OCI-LY7 (cell line): Measurements from ENCODE around the gene ZNF516. TPM values are rescaled to one million over a fixed set of nuclear protein-coding genes. Genes with fewer than 3 reads are reported as not detected.
A peak's percentile ranks its signal among the peaks of the same experiment; 100 is the strongest.

Source experiments
- BruUV-seq: library from RNA; stranded (reverse); fragments of 400-500 nt; replicated peaks from 2 replicates; lab custom pipeline; 2021; lab: Mats Ljungman, UMichigan
- CTCF ChIA-PET: fragments of 300-600 bp; sonication (Branson Sonifier 250); formaldehyde crosslinking; loops from one replicate; lab custom pipeline; 2022; ENCODE audit warnings: antibody characterized with exemption; ENCODE audit not compliant: unreplicated experiment; lab: Charles Lee
- POLR2A ChIA-PET: fragments of 300-600 bp; sonication (Branson Sonifier 250); formaldehyde crosslinking; loops from one replicate; lab custom pipeline; 2022; ENCODE audit warnings: antibody characterized with exemption; lab: Charles Lee
- DNase-seq: peaks from one replicate; pipeline ENCODE4 v3.0.0-alpha.2; 2015; ENCODE audit warnings: low spot score
- H2AFZ ChIP-seq: fragments of 200-600 bp; sonication (generic), shearing (Covaris generic); 2 replicates; pipeline ENCODE4 v1.6.1; 2014; ENCODE audit warnings: mild to moderate bottlenecking, antibody characterized with exemption, low read length, moderate library complexity
- H3K27ac ChIP-seq: fragments of 200-600 bp; sonication (generic); 2 replicates; pipeline ENCODE4 v1.5.1; 2014; ENCODE audit warnings: mixed run types, low read depth, mild to moderate bottlenecking, moderate library complexity, low read length, inconsistent platforms; ENCODE audit not compliant: poor library complexity, severe bottlenecking
- H3K36me3 ChIP-seq: fragments of 200-600 bp; sonication (generic); 2 replicates; pipeline ENCODE4 v1.6.1; 2014; ENCODE audit warnings: mild to moderate bottlenecking, antibody characterized with exemption, low read length, moderate library complexity, mixed read lengths; ENCODE audit not compliant: insufficient read depth
- H3K4me1 ChIP-seq: fragments of 200-600 bp; sonication (generic); 2 replicates; pipeline ENCODE4 v1.5.1; 2014; ENCODE audit warnings: mild to moderate bottlenecking, low read length; ENCODE audit not compliant: insufficient read depth, poor library complexity, severe bottlenecking
- H3K4me2 ChIP-seq: fragments of 200-600 bp; sonication (generic); 2 replicates; pipeline ENCODE4 v1.6.1; 2014; ENCODE audit warnings: mild to moderate bottlenecking, low read length
- H3K4me3 ChIP-seq: fragments of 200-600 bp; sonication (generic); 2 replicates; pipeline ENCODE4 v1.5.1; 2014; ENCODE audit warnings: mild to moderate bottlenecking, low read depth, low read length; ENCODE audit not compliant: poor library complexity, severe bottlenecking
- H3K79me2 ChIP-seq: fragments of 200-600 bp; sonication (generic); 2 replicates; pipeline ENCODE4 v1.6.1; 2016; ENCODE audit warnings: low read depth, mild to moderate bottlenecking, low read length, moderate library complexity, mixed read lengths; ENCODE audit not compliant: insufficient read depth
- H3K9me2 ChIP-seq: fragments of 200-600 bp; sonication (generic); 2 replicates; pipeline ENCODE4 v1.6.1; 2016; ENCODE audit warnings: mild to moderate bottlenecking, low read length, mixed read lengths; ENCODE audit not compliant: insufficient read depth
- H3K9me3 ChIP-seq: fragments of 200-600 bp; sonication (generic); 2 replicates; pipeline ENCODE4 v1.6.1; 2014; ENCODE audit warnings: mild to moderate bottlenecking, mixed run types, low read length, mixed read lengths
- H4K20me1 ChIP-seq: fragments of 200-600 bp; sonication (generic); 2 replicates; pipeline ENCODE4 v1.6.1; 2014; ENCODE audit warnings: mild to moderate bottlenecking, antibody characterized with exemption, low read length, moderate library complexity, mixed read lengths; ENCODE audit not compliant: insufficient read depth
- EZH2phosphoT487 ChIP-seq: fragments of 200-600 bp; sonication (generic); IDR thresholded peaks from 2 replicates; pipeline ENCODE4 v1.6.1; 2018; ENCODE audit warnings: low read depth, borderline replicate concordance, mild to moderate bottlenecking, mixed run types, antibody characterized with exemption, low read length, moderate library complexity, mixed read lengths
- intact Hi-C: fragments of 100-400 bp; cut with micrococcal nuclease; formaldehyde crosslinking; loops from one replicate; pipeline ENCODE4 v1.10.0; 2022; ENCODE audit not compliant: unreplicated experiment
- total RNA-seq, 2 experiments: library from RNA; depleted of rRNA in 1 of 2; stranded (reverse); fragments of >200 nt in 1 of 2; shearing (Covaris generic) in 1 of 2; gene quantifications; 2 replicates each; pipeline ENCODE4 v1.2.3, GENCODE V29; 2014 to 2022
- TF ChIP-seq, protein P1 (sequence below): fragments of 200-600 bp; sonication (generic); conservative IDR thresholded peaks from 2 replicates; pipeline ENCODE4 v1.5.1; 2014; ENCODE audit warnings: mild to moderate bottlenecking, antibody characterized with exemption, low read length, moderate library complexity, mixed read lengths

Gene ZNF516
- total RNA-seq, 2 experiments from 2014 or later: 16.2 to 32.3 TPM

DNA sequence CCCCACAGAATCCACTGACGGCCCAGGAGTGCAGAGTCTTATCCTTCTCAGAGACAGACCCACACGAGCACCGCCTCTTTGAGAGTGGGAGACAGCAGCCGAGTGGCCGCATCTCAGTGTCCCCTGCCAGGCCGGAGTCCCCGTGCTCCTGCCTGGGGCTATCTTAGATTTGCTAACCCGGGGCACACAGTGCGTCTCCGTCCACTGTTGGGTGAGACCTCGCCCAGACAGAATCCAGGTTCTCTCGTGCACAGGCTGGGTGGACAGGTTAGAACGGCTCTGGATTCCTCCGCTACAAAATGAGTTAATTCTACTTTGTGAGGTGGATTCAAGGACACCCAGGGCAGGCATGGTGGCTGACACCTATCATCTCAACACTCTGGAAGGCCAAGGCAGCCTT is 88.3 kb downstream of the ZNF516 start:
- no peak for TF ChIP-seq EZH2phosphoT487
- intact Hi-C loops: no loop called here
- CTCF ChIA-PET: no interaction called here

DNA sequence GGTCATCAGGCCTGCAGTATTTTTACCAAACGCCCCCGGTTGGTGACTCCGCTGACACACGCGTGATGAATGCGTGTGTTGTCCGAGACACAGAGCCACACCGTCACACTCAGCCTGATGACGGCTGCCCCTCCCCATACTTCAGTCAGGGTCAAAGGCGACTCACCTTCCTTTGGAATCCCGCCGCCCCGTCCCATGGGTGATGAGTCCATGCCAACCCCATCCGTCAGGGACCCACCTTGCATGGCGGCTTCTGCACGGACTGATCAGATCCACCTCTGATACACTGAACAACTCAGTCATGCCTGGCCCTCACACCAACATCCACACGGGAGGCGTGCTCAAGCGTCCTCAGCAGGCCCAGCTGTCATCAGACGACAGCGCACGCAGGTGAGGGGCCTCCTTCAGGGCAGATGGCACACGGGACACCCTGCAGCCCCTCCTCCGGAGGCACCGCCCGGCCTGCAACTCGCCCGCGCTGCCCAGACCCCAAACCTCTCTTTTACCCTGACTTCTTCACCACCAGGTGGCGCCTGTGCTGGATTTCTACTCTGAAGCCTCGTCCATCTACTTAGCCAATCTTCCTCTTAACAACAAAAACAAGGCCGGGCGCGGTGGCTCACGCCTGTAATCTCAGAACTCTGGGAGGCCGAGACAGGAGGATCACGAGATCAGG is 89.2 kb downstream of the ZNF516 start:
- Histone ChIP-seq H3K9me2 (no peaks in the 10 kb centered on the region), H3K79me2 (peaks cover 6% of the 10 kb centered on the region; the same call in 1 of the 2 replicates), H3K9me3 (no peaks in the 10 kb centered on the region), H3K36me3 (peaks cover 14% of the 10 kb centered on the region), H3K27ac (no peak overlapping the region), H3K4me3 (no peak overlapping the region), H2AFZ (no peak overlapping the region), H3K4me2 (no peak overlapping the region), H3K4me1 (no peaks in the 10 kb centered on the region), H4K20me1 (no peaks in the 10 kb centered on the region)
- TF ChIP-seq EZH2phosphoT487: no peak
- TF ChIP-seq, protein P1, sequence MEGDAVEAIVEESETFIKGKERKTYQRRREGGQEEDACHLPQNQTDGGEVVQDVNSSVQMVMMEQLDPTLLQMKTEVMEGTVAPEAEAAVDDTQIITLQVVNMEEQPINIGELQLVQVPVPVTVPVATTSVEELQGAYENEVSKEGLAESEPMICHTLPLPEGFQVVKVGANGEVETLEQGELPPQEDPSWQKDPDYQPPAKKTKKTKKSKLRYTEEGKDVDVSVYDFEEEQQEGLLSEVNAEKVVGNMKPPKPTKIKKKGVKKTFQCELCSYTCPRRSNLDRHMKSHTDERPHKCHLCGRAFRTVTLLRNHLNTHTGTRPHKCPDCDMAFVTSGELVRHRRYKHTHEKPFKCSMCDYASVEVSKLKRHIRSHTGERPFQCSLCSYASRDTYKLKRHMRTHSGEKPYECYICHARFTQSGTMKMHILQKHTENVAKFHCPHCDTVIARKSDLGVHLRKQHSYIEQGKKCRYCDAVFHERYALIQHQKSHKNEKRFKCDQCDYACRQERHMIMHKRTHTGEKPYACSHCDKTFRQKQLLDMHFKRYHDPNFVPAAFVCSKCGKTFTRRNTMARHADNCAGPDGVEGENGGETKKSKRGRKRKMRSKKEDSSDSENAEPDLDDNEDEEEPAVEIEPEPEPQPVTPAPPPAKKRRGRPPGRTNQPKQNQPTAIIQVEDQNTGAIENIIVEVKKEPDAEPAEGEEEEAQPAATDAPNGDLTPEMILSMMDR: peak; percentile 33; the same call in 1 of the 2 replicates
- ChIA-PET CTCF (no interaction called here), POLR2A (no interaction called here)
- no peak for DNase-seq
- intact Hi-C loops: no loop called here
- BruUV-seq: no TSS peak

More for the DNA sequence above, 88.3 kb downstream of the ZNF516 start:
- Histone ChIP-seq H3K4me3 (no peak overlapping the region), H3K79me2 (peaks cover 6% of the 10 kb centered on the region; the same call in 1 of the 2 replicates), H3K27ac (no peak overlapping the region), H3K4me1 (no peaks in the 10 kb centered on the region), H3K9me3 (no peaks in the 10 kb centered on the region), H3K36me3 (peaks cover 19% of the 10 kb centered on the region), H2AFZ (no peak overlapping the region), H4K20me1 (no peaks in the 10 kb centered on the region), H3K4me2 (no peak overlapping the region), H3K9me2 (no peaks in the 10 kb centered on the region)
- DNase-seq: no peak
- POLR2A ChIA-PET: no interaction called here
- no TSS peak for BruUV-seq

DNA sequence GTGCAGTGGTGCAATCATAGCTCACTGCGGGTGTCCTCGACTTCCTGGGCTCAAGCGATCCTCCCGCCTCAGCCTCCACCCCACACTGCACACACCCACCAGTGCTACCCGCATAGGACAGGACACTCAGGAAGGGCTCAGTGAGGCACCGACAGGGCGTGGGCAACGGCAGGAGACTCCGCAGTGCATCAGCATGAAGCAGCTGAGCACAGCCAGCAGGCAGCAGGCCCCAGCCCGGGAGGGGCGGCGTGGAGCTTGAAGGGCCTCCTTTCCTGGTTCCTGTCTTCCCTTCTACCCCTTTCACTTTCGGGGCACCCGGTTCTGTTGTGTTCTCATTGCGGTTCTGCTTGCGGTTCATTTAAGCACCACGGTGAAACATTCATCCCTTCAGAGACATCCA is 89.8 kb downstream of the ZNF516 start:
- BruUV-seq: no TSS peak
- Histone ChIP-seq H3K4me2 (no peak overlapping the region), H3K79me2 (peaks cover 6% of the 10 kb centered on the region; the same call in 1 of the 2 replicates), H3K27ac (no peak overlapping the region), H3K9me3 (no peaks in the 10 kb centered on the region), H3K36me3 (peaks cover 9% of the 10 kb centered on the region), H4K20me1 (no peaks in the 10 kb centered on the region), H3K4me1 (no peaks in the 10 kb centered on the region), H3K4me3 (no peak overlapping the region), H2AFZ (no peak overlapping the region), H3K9me2 (no peaks in the 10 kb centered on the region)
- intact Hi-C loops: no loop called here
- POLR2A ChIA-PET: no interaction called here
- no peak for DNase-seq
- TF ChIP-seq, protein P1: no peak
- no peak for TF ChIP-seq EZH2phosphoT487
- CTCF ChIA-PET: no interaction called here
